ENCODE results near the gene SNN. TPM values are rescaled to one million over a fixed set of nuclear protein-coding genes. Genes with fewer than 3 reads are reported as not detected.
A peak's percentile ranks its signal among the peaks of the same experiment; 100 is the strongest.

The SNN gene
- total and polyA plus RNA-seq, 7 experiments from 2014 or later: 17.0 to 86.8 (median 34.3) TPM

DNA sequence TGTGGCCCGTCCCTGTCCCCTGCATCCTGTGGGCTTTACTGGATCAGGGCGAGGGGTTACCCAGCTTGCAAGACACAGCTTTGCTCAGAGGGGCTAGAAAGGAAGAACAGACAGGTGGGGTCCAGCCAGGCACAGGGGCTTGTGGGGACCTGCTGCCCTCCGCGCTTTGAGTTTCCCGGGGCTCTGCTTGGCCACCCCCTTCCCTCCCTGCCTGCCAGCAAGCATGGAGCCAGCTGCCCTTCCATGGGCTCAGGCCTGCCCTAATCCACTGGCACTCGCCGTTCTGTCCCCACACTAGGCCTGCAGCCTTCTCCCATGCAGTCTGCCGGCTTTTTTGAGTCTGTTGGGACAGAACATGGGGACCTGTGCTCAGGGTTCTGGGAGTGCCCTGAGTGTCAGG lies 3.4 kb downstream of the SNN start:
- intact Hi-C loops (cut with micrococcal nuclease): no loop called here
- H3K4me1 ChIP-seq (ENCODE audit: control insufficient read depth in 2 of 2, insufficient read depth in 2 of 2, low read length in 2 of 2): peaks cover 30 to 52% of the 10 kb centered on the region in 2 donors
- POLR2A ChIA-PET: interaction anchor here (0.6 to 1.6 kb wide), 3 partner anchors 10 to 86 kb away, joined by 3 to 4 read pairs (median 3); no protein-coding TSS in a partner anchor
- Mint-ChIP-seq H3K27ac (peak overlapping the region; percentile 73 to 98 (median 95)), H3K36me3 (peaks cover 0 to 3% (median 0%) of the 10 kb centered on the region in 5 donors), H3K4me1 (peaks cover 50 to 75% (median 58%) of the 10 kb centered on the region in 7 donors), H3K4me3 (peak overlapping the region; percentile 12 to 95 (median 84)), H3K9me3 (no peaks in the 10 kb centered on the region), H3K27me3 (no peaks in the 10 kb centered on the region)
- ATAC-seq (no peak), DNase-seq (no peak)
- no peak overlapping the region for H3K4me3 ChIP-seq (ENCODE audit: low read length)
- no peaks in the 10 kb centered on the region for H3K9me3 ChIP-seq (ENCODE audit: control insufficient read depth in 2 of 3, low read length in 3 of 3)
- peaks cover 3 to 30% (median 9%) of the 10 kb centered on the region in 3 experiments for H3K36me3 ChIP-seq (ENCODE audit: control insufficient read depth in 2 of 3, insufficient read depth in 3 of 3, low read length in 3 of 3)
- CTCF ChIA-PET: no interaction called here
- H3K27ac ChIP-seq (ENCODE audit: low read depth, low read length): peak overlapping the region; percentile 65
- H3K27me3 ChIP-seq (ENCODE audit: control insufficient read depth in 2 of 2, insufficient read depth in 2 of 2, low read length in 2 of 2): no peaks in the 10 kb centered on the region

DNA sequence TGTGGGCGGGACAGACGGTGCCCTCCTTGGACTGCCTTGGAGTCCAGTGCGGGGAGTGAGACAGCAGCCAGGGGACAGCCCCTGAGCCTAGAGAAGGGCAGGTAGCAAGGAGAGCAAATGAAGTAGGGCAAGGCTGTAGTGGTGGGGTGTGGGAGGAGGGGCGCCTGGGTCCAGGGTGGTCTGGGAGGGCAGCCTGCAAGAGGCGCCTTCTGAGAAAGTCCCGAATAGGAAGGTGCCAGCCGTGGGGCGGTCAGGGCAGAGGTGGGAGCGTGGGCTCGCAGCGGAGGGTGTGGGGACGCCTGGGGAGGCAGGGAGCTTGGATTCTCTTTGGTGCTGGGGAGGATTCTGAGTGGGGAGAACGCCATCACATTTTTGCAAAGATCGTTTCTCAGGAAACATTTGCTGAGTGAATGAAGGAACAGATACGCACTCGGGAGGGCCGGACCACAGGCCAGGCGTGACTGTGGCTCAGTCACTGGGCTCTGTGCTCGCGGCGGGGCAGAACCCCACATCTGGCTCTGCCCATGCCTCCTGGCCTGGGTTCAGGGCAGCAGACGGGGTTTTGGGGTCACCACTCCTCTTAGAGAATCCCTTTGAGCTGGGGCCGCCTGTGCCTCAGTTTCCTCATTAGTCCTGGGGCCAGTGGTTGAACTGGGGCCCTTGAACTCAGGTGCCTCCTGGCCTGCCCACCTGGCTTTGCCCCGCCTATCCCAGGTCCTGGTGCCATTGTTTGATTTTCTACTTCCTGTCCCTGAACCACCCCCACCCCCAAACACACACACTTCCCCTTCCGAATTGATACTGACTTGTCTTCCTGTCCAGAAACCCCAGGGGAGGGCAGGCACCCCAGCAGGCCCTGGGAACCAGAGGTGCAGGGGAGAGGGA lies 4.2 kb downstream of the SNN start:
- no peaks in the 10 kb centered on the region for H3K27me3 Mint-ChIP-seq
- POLR2A ChIA-PET: interaction anchor here (0.5 to 1.1 kb wide), 2 partner anchors 79 to 91 kb away, joined by 3 to 8 read pairs; no protein-coding TSS in a partner anchor
- H3K4me3 ChIP-seq (ENCODE audit: low read length): no peak overlapping the region
- peaks cover 30 to 46% of the 10 kb centered on the region in 2 donors for H3K4me1 ChIP-seq (ENCODE audit: control insufficient read depth in 2 of 2, insufficient read depth in 2 of 2, low read length in 2 of 2)
- H3K9me3 Mint-ChIP-seq: no peaks in the 10 kb centered on the region
- H3K36me3 Mint-ChIP-seq: peaks cover 0 to 8% (median 0%) of the 10 kb centered on the region in 5 donors
- peaks cover 52 to 73% (median 61%) of the 10 kb centered on the region in 7 donors for H3K4me1 Mint-ChIP-seq
- CTCF ChIA-PET: no interaction called here
- intact Hi-C loops (cut with micrococcal nuclease): no loop called here
- peak overlapping the region; percentile 39 to 95 (median 80) for H3K4me3 Mint-ChIP-seq
- H3K27me3 ChIP-seq (ENCODE audit: control insufficient read depth in 2 of 2, insufficient read depth in 2 of 2, low read length in 2 of 2): no peaks in the 10 kb centered on the region
- peak overlapping the region; percentile 65 for H3K27ac ChIP-seq (ENCODE audit: low read depth, low read length)
- peak overlapping the region; percentile 73 to 98 (median 94) for H3K27ac Mint-ChIP-seq
- no peaks in the 10 kb centered on the region for H3K9me3 ChIP-seq (ENCODE audit: control insufficient read depth in 2 of 3, low read length in 3 of 3)
- ATAC-seq (peak; percentile 14), DNase-seq (peak in 7 of 9 donors; percentile 32 to 57 (median 51))
- H3K36me3 ChIP-seq (ENCODE audit: control insufficient read depth in 2 of 3, insufficient read depth in 3 of 3, low read length in 3 of 3): peaks cover 6 to 37% (median 10%) of the 10 kb centered on the region in 3 experiments

DNA sequence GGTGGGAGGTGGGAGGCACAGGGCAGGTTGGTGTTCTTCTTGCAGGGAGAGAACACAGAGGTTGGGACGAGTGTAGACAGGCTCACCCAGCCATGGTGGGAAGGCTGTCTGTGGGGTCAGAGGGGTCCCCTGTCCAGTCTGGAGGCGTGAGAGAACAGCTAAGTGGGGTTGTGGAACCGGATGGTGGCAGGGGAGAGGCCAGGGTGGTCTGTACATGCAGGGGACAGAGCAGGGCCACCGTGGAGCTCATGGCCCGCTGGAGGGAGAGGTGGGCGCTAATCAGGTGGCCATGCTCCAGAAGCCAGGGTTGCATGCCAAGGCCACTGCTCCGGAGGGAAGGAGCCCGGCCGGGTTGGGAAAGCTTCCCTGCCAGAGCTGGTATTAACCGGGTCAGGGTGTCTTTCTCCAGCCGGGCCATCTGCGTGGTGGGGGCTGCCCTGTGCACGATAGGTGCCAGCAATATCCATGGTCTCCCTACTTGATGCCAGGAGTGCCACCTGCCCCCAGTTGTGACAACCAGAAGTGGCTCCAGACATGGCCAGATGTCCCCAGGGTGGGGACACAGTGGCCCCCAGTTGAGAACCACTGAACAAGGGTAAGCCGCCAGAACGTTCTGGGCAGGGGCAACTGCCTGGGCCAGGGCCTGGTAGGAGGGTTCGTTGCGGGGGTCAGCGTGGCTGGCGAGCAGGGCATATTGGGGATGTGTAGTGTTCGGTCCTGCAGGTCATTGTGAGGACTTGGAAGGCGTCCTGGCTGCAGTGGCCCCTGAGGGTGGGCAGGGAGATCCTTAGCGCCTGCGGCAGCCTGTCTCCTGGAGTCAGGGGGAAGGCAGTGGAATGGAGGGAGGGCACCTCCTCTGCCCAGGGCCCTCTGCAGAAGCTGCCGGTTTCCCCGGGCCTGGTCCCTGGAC lies 5.1 kb downstream of the SNN start:
- ChIA-PET POLR2A (interaction anchor here (0.5 to 1.1 kb wide), 2 partner anchors 80 to 91 kb away, joined by 3 to 8 read pairs; no protein-coding TSS in a partner anchor), CTCF (interaction anchor here (0.7 to 1.2 kb wide), 2 partner anchors 31 to 142 kb away, joined by 3 to 8 read pairs; no protein-coding TSS in a partner anchor)
- H3K9me3 ChIP-seq (ENCODE audit: control insufficient read depth in 2 of 3, low read length in 3 of 3): no peaks in the 10 kb centered on the region
- peak overlapping the region; percentile 73 to 98 (median 92) for H3K27ac Mint-ChIP-seq
- peak overlapping the region; percentile 36 to 95 (median 78) for H3K4me3 Mint-ChIP-seq
- H3K9me3 Mint-ChIP-seq: no peaks in the 10 kb centered on the region
- intact Hi-C loops (cut with micrococcal nuclease): no loop called here
- no peaks in the 10 kb centered on the region for H3K27me3 ChIP-seq (ENCODE audit: control insufficient read depth in 2 of 2, insufficient read depth in 2 of 2, low read length in 2 of 2)
- peaks cover 6 to 46% (median 13%) of the 10 kb centered on the region in 3 experiments for H3K36me3 ChIP-seq (ENCODE audit: control insufficient read depth in 2 of 3, insufficient read depth in 3 of 3, low read length in 3 of 3)
- H3K27ac ChIP-seq (ENCODE audit: low read depth, low read length): peak overlapping the region; percentile 65
- peaks cover 60 to 78% (median 69%) of the 10 kb centered on the region in 7 donors for H3K4me1 Mint-ChIP-seq
- no peak for ATAC-seq
- peaks cover 0 to 11% (median 0%) of the 10 kb centered on the region in 5 donors for H3K36me3 Mint-ChIP-seq
- DNase-seq: no peak
- no peak overlapping the region for H3K4me3 ChIP-seq (ENCODE audit: low read length)
- H3K27me3 Mint-ChIP-seq: no peaks in the 10 kb centered on the region
- H3K4me1 ChIP-seq (ENCODE audit: control insufficient read depth in 2 of 2, insufficient read depth in 2 of 2, low read length in 2 of 2): peaks cover 25 to 40% of the 10 kb centered on the region in 2 donors

DNA sequence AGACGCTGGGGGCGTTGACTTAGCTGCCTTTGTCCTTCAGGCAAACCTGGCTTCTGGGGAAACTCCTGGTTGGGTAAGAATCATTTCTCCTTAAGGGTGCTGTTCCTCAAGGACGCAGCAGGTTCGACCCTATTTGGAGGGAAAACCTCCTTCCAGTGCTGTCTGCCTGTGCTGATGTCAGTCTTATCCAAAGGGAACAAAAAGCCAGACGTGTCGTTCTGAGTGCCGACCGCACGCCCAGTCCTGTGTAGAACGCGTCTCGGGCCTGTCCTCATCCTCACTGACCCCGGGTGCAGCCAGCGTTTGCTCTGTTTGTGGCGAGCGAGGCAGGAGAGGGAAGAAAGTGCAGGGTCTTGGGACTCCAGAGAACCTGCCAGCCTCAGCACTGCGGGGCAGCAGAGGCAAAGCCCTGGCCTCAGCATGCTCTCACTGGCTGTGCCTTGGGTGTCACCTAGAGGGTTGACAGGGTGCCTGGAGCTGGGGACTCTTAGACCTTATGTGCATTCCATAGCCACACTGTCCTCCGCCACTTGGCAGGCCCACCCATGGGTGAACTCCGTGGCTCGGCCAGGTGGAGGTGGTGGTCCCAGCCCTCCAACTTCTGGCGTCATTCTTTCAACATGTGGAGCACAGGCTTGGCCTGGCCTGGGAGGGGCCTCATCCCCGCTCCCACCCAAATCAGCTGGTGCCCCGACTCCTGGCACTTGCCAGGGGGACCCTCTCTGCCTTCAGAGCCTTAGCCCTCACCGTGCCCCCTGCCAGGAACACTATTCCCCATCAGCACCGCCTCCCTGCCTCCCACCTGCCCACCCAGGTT lies 6.0 kb downstream of the SNN start:
- no peaks in the 10 kb centered on the region for H3K9me3 Mint-ChIP-seq
- peaks cover 62 to 81% (median 74%) of the 10 kb centered on the region in 7 donors for H3K4me1 Mint-ChIP-seq
- peak overlapping the region in 5 of 10 donors; percentile 14 to 38 (median 29) for H3K4me3 Mint-ChIP-seq
- Histone ChIP-seq H3K9me3 (ENCODE audit: control insufficient read depth in 2 of 3, low read length in 3 of 3) (no peaks in the 10 kb centered on the region), H3K27ac (ENCODE audit: low read depth, low read length) (no peak overlapping the region), H3K4me1 (ENCODE audit: control insufficient read depth in 2 of 2, insufficient read depth in 2 of 2, low read length in 2 of 2) (peaks cover 23 to 40% of the 10 kb centered on the region in 2 donors), H3K4me3 (ENCODE audit: low read length) (no peak overlapping the region), H3K27me3 (ENCODE audit: control insufficient read depth in 2 of 2, insufficient read depth in 2 of 2, low read length in 2 of 2) (no peaks in the 10 kb centered on the region), H3K36me3 (ENCODE audit: control insufficient read depth in 2 of 3, insufficient read depth in 3 of 3, low read length in 3 of 3) (peaks cover 6 to 51% (median 15%) of the 10 kb centered on the region in 3 experiments)
- ChIA-PET POLR2A (no interaction called here), CTCF (interaction anchor here (0.7 to 1.2 kb wide), 2 partner anchors 32 to 143 kb away, joined by 3 to 8 read pairs; no protein-coding TSS in a partner anchor)
- H3K27me3 Mint-ChIP-seq: no peaks in the 10 kb centered on the region
- H3K27ac Mint-ChIP-seq: peak overlapping the region in 8 of 9 donors; percentile 61 to 98 (median 86)
- intact Hi-C loops (cut with micrococcal nuclease): no loop called here
- no peak for ATAC-seq
- no peak for DNase-seq
- H3K36me3 Mint-ChIP-seq: peaks cover 0 to 11% (median 0%) of the 10 kb centered on the region in 5 donors

DNA sequence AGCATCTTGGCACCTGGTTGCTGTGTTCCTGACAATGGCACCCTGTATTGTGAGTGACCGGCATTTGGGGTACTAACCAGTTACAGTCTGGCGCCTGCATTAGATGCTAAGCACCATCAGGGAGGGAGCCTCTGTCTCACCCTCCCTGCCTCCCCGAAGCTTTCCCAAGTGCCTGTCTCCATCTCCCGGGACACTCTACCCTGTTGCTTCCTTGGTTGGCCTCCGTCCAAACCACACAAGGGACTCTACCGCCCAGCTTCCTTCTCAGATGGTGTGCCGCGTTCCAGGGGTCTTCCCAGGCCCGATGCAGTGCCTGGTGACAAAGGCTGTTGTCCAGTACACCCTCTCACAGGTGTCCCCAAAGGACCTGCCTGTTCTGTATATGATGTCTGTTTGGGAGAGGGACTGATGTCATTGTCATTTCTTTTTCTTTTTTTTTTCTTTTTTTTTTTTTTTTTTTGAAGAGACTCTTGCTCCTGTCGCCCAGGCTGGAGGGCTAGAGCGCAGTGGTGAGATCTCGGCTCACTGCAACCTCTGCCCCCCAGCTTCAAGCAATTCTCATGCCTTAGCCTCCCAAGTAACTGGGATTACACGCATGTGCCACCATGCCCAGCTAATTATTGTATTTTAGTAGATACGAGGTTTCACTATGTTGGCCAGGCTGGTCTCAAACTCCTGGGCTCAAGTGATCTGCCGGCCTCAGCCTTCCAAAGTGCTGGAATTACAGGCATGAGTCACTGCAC lies 6.7 kb downstream of the SNN start:
- no peaks in the 10 kb centered on the region for H3K27me3 Mint-ChIP-seq
- intact Hi-C loops (cut with micrococcal nuclease): no loop called here
- Histone ChIP-seq H3K27ac (ENCODE audit: low read depth, low read length) (no peak overlapping the region), H3K4me1 (ENCODE audit: control insufficient read depth in 2 of 2, insufficient read depth in 2 of 2, low read length in 2 of 2) (peaks cover 16 to 36% of the 10 kb centered on the region in 2 donors), H3K4me3 (ENCODE audit: low read length) (no peak overlapping the region), H3K27me3 (ENCODE audit: control insufficient read depth in 2 of 2, insufficient read depth in 2 of 2, low read length in 2 of 2) (no peaks in the 10 kb centered on the region), H3K9me3 (ENCODE audit: control insufficient read depth in 2 of 3, low read length in 3 of 3) (no peaks in the 10 kb centered on the region), H3K36me3 (ENCODE audit: control insufficient read depth in 2 of 3, insufficient read depth in 3 of 3, low read length in 3 of 3) (peaks cover 6 to 58% (median 15%) of the 10 kb centered on the region in 3 experiments)
- peak overlapping the region in 7 of 9 donors; percentile 71 to 98 (median 87) for H3K27ac Mint-ChIP-seq
- peaks cover 0 to 1% (median 0%) of the 10 kb centered on the region in 11 donors for H3K9me3 Mint-ChIP-seq
- ChIA-PET POLR2A (no interaction called here), CTCF (interaction anchor here (1.2 kb wide), 1 partner anchor 33 kb away, joined by 3 read pairs; no protein-coding TSS in a partner anchor)
- peaks cover 57 to 80% (median 78%) of the 10 kb centered on the region in 7 donors for H3K4me1 Mint-ChIP-seq
- ATAC-seq (no peak), DNase-seq (no peak)
- H3K36me3 Mint-ChIP-seq: peaks cover 0 to 17% (median 0%) of the 10 kb centered on the region in 5 donors
- peak overlapping the region in 4 of 10 donors; percentile 37 to 74 (median 38) for H3K4me3 Mint-ChIP-seq
